Skeletal muscle cell (primary cell): ENCODE measurements around the gene BIN1.

Source experiments
- DNase-seq: peaks from one replicate; pipeline ENCODE4 v3.0.0-alpha.2; 2010; ENCODE audit warnings: low read depth
- H3K4me3 ChIP-seq: 2 replicates; pipeline ENCODE4 v1.5.1; 2011; ENCODE audit warnings: low read depth, mild to moderate bottlenecking, control low read depth, low read length, moderate library complexity

Gene BIN1

GRCh38 chr2:127080938-127081755 lies 25.8 kb downstream of the BIN1 start:
- no peak overlapping the region for H3K4me3 ChIP-seq
- DNase-seq, result no peak

- DNase-seq, result no peak
- no peak overlapping the region for H3K4me3 ChIP-seq
Measured at GRCh38 chr2:127080226-127080937, 26.6 kb downstream of the BIN1 start.

GRCh38 chr2:127079358-127079920 lies 27.5 kb downstream of the BIN1 start:
- DNase-seq, result no peak
- H3K4me3 ChIP-seq, result no peak overlapping the region

GRCh38 chr2:127078666-127079270 lies 28.2 kb downstream of the BIN1 start:
- H3K4me3 ChIP-seq, result no peak overlapping the region
- DNase-seq, result no peak

GRCh38 chr2:127078028-127078427 lies 28.9 kb downstream of the BIN1 start:
- no peak for DNase-seq
- no peak overlapping the region for H3K4me3 ChIP-seq

GRCh38 chr2:127076924-127077323 lies 30.0 kb downstream of the BIN1 start:
- no peak overlapping the region for H3K4me3 ChIP-seq
- no peak for DNase-seq

GRCh38 chr2:127076290-127076689 lies 30.7 kb downstream of the BIN1 start:
- DNase-seq, result no peak
- no peak overlapping the region for H3K4me3 ChIP-seq

GRCh38 chr2:127075821-127076220 lies 31.1 kb downstream of the BIN1 start:
- no peak overlapping the region for H3K4me3 ChIP-seq
- DNase-seq, result no peak

- no peak overlapping the region for H3K4me3 ChIP-seq
- no peak for DNase-seq
Measured at GRCh38 chr2:127074936-127075335, 32.0 kb downstream of the BIN1 start.

GRCh38 chr2:127074358-127074757 lies 32.6 kb downstream of the BIN1 start:
- DNase-seq, result no peak
- H3K4me3 ChIP-seq, result no peak overlapping the region

GRCh38 chr2:127072970-127073369 lies 34.0 kb downstream of the BIN1 start:
- DNase-seq, result no peak
- H3K4me3 ChIP-seq, result no peak overlapping the region

GRCh38 chr2:127072396-127072795 lies 34.6 kb downstream of the BIN1 start:
- H3K4me3 ChIP-seq, result no peak overlapping the region
- DNase-seq, result no peak

- no peak for DNase-seq
- H3K4me3 ChIP-seq, result no peak overlapping the region
Measured at GRCh38 chr2:127071901-127072328, 35.0 kb downstream of the BIN1 start.

- H3K4me3 ChIP-seq, result no peak overlapping the region
- DNase-seq, result no peak
Measured at GRCh38 chr2:127070221-127070620, 36.7 kb downstream of the BIN1 start.

- no peak overlapping the region for H3K4me3 ChIP-seq
- DNase-seq, result no peak
Measured at GRCh38 chr2:127069536-127069935, 37.4 kb downstream of the BIN1 start.

GRCh38 chr2:127069003-127069402 lies 38.0 kb downstream of the BIN1 start:
- no peak for DNase-seq
- no peak overlapping the region for H3K4me3 ChIP-seq

- no peak for DNase-seq
- H3K4me3 ChIP-seq, result no peak overlapping the region
Measured at GRCh38 chr2:127068351-127068741, 38.6 kb downstream of the BIN1 start.

GRCh38 chr2:127067620-127068350 lies 39.2 kb downstream of the BIN1 start:
- DNase-seq, result no peak

GRCh38 chr2:127066942-127067341 lies 40.0 kb downstream of the BIN1 start:
- no peak for DNase-seq
- H3K4me3 ChIP-seq, result no peak overlapping the region

More at GRCh38 chr2:127067620-127068350, 39.2 kb downstream of the BIN1 start:
- no peak overlapping the region for H3K4me3 ChIP-seq

GRCh38 chr2:127065940-127066318 lies 41.0 kb downstream of the BIN1 start:
- H3K4me3 ChIP-seq, result no peak overlapping the region
- DNase-seq, result no peak
